Endodermal cell (in vitro differentiated cells): ENCODE results near the gene ANKH. TPM values are rescaled to one million over a fixed set of nuclear protein-coding genes. Genes with fewer than 3 reads are reported as not detected.

Experiments used
- DNase-seq: peaks from one replicate; pipeline ENCODE4 v3.0.0-alpha.2; 2017
- H3K27ac ChIP-seq: 2 replicates; pipeline ENCODE4 v1.5.1; 2013; ENCODE audit warnings: mild to moderate bottlenecking, low read depth, low read length, moderate library complexity
- H3K27me3 ChIP-seq: 2 replicates; pipeline ENCODE4 v1.6.1; 2013; ENCODE audit warnings: mild to moderate bottlenecking, low read length, moderate library complexity; ENCODE audit not compliant: insufficient read depth, control insufficient read depth, poor library complexity, severe bottlenecking
- H3K36me3 ChIP-seq: 2 replicates; pipeline ENCODE4 v1.7.0; 2013; ENCODE audit warnings: mild to moderate bottlenecking, low read length, moderate library complexity; ENCODE audit not compliant: control insufficient read depth, insufficient read depth
- H3K4me1 ChIP-seq: one replicate; pipeline ENCODE4 v1.7.0; 2013; ENCODE audit warnings: low read length; ENCODE audit not compliant: control insufficient read depth, insufficient read depth
- H3K4me3 ChIP-seq: 2 replicates; pipeline ENCODE4 v1.5.1; 2013; ENCODE audit warnings: mild to moderate bottlenecking, low read length, moderate library complexity
- H3K9ac ChIP-seq: 2 replicates; pipeline ENCODE4 v1.6.1; 2013; ENCODE audit warnings: mild to moderate bottlenecking, low read length, moderate library complexity; ENCODE audit not compliant: poor library complexity, severe bottlenecking; ENCODE audit errors: extremely low read depth
- H3K9me3 ChIP-seq: 2 replicates; pipeline ENCODE4 v1.6.1; 2013; ENCODE audit warnings: mild to moderate bottlenecking, low read length, moderate library complexity; ENCODE audit not compliant: control insufficient read depth
- H3K27ac Mint-ChIP-seq: 2 replicates; pipeline ENCODE4 v1.8.0; 2020; ENCODE audit warnings: mixed read lengths
- H3K27me3 Mint-ChIP-seq: 2 replicates; pipeline ENCODE4 v1.8.0; 2021; ENCODE audit warnings: mild to moderate bottlenecking, mixed read lengths; ENCODE audit not compliant: insufficient read depth
- H3K36me3 Mint-ChIP-seq: 2 replicates; pipeline ENCODE4 v1.8.0; 2020; ENCODE audit warnings: low read depth, mixed read lengths
- H3K4me1 Mint-ChIP-seq: 2 replicates; pipeline ENCODE4 v1.8.0; 2020; ENCODE audit warnings: mixed read lengths
- H3K4me3 Mint-ChIP-seq: 2 replicates; pipeline ENCODE4 v1.8.0; 2020; ENCODE audit warnings: mild to moderate bottlenecking, moderate library complexity, mixed read lengths
- H3K9me3 Mint-ChIP-seq: 2 replicates; pipeline ENCODE4 v1.8.0; 2020; ENCODE audit warnings: mild to moderate bottlenecking, mixed read lengths
- WGBS, 2 experiments: methylation state at CpG; one replicate each; pipeline versions ENCODE4 v1.1.5 to v1.1.7; 2013; ENCODE audit warnings: missing lambda C conversion rate in 2 of 2, mixed read lengths in 1 of 2; ENCODE audit not compliant: insufficient coverage in 1 of 2, insufficient read length in 1 of 2; 5-methylcytosine and 5-hydroxymethylcytosine counted together
- total RNA-seq, 2 donors: library from RNA; stranded (reverse); fragmentation: NEBNext Ultra II Directional in 1 of 2; extraction: Animal tissue kit (Norgen Biotek cat#: 25700) in 1 of 2; gene quantifications; 2 replicates in 1 of 2; 3 replicates in 1 of 2; pipeline ENCODE4 v1.2.1, GENCODE V29; 2021
- TF ChIP-seq, protein P1 (sequence below): fragments of 200-600 bp; sonication (generic); conservative IDR thresholded peaks from 2 replicates; pipeline ENCODE4 v1.5.0; 2021; ENCODE audit warnings: antibody characterized with exemption, mild to moderate bottlenecking

The ANKH gene
- total RNA-seq, 2 donors from 2014 or later = 26.5 to 43.4 TPM

DNA sequence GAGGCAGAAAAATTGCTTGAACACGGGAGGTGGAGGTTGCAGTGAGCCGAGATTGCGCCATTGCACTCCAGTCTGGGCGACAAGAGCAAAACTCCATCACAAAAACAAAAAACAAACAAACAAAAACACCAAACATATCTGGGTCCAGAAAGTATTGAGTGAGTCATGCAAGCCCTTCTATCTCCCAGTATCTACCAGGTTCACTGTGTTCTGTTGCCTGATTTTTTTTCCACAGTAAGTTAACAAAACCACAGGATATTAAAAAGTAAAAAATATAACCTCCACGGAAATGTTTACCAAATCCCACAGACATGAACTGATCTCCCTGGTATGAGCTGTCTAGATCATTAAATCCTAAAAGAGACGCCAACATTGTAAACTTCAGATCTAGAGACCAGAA is 94.4 kb downstream of the ANKH start:
- Mint-ChIP-seq H3K27ac (no peak overlapping the region), H3K4me3 (no peak overlapping the region), H3K27me3 (no peaks in the 10 kb centered on the region), H3K9me3 (no peaks in the 10 kb centered on the region), H3K4me1 (peaks cover 35% of the 10 kb centered on the region), H3K36me3 (no peaks in the 10 kb centered on the region)
- Histone ChIP-seq H3K9ac (no peak overlapping the region), H3K27me3 (no peaks in the 10 kb centered on the region), H3K4me1 (no peaks in the 10 kb centered on the region), H3K36me3 (no peaks in the 10 kb centered on the region), H3K9me3 (no peaks in the 10 kb centered on the region), H3K4me3 (no peak overlapping the region), H3K27ac (no peak overlapping the region)
- DNase-seq = no peak
- 95 to 100% methylated on average over 1 to 6 of the region's 6 CpGs for WGBS, 2 experiments
- TF ChIP-seq, protein P1, sequence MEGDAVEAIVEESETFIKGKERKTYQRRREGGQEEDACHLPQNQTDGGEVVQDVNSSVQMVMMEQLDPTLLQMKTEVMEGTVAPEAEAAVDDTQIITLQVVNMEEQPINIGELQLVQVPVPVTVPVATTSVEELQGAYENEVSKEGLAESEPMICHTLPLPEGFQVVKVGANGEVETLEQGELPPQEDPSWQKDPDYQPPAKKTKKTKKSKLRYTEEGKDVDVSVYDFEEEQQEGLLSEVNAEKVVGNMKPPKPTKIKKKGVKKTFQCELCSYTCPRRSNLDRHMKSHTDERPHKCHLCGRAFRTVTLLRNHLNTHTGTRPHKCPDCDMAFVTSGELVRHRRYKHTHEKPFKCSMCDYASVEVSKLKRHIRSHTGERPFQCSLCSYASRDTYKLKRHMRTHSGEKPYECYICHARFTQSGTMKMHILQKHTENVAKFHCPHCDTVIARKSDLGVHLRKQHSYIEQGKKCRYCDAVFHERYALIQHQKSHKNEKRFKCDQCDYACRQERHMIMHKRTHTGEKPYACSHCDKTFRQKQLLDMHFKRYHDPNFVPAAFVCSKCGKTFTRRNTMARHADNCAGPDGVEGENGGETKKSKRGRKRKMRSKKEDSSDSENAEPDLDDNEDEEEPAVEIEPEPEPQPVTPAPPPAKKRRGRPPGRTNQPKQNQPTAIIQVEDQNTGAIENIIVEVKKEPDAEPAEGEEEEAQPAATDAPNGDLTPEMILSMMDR = no peak

DNA sequence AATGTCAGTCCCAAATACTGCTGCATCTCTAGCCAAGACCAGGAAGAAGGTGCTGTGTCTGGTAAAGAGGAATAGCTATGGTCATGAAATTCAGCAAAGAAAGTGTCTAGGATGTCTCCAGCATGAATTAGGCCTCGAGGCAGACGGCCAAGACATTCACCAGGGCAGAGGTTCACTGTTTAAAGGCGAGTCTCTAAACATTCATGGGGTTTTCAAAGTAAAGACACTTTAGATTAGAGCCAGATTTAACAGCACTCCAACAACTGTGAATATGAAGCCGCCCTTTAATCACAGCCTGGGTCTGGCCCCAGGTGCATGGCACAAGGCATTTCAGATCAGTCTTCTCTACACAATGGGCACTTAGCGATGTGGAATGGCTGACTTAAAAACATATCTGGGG is 95.0 kb downstream of the ANKH start:
- no peak overlapping the region for H3K27ac Mint-ChIP-seq
- peaks cover 35% of the 10 kb centered on the region for H3K4me1 Mint-ChIP-seq
- Histone ChIP-seq H3K27me3 (no peaks in the 10 kb centered on the region), H3K9ac (no peak overlapping the region), H3K27ac (no peak overlapping the region), H3K4me3 (no peak overlapping the region), H3K9me3 (no peaks in the 10 kb centered on the region), H3K4me1 (no peaks in the 10 kb centered on the region), H3K36me3 (no peaks in the 10 kb centered on the region)
- no peaks in the 10 kb centered on the region for H3K27me3 Mint-ChIP-seq
- TF ChIP-seq, protein P1 = no peak
- no peak for DNase-seq
- WGBS, 2 experiments = 83 to 85% methylated on average over 4 to 5 of the region's 5 CpGs
- no peaks in the 10 kb centered on the region for H3K36me3 Mint-ChIP-seq
- H3K9me3 Mint-ChIP-seq = no peaks in the 10 kb centered on the region
- H3K4me3 Mint-ChIP-seq = no peak overlapping the region

DNA sequence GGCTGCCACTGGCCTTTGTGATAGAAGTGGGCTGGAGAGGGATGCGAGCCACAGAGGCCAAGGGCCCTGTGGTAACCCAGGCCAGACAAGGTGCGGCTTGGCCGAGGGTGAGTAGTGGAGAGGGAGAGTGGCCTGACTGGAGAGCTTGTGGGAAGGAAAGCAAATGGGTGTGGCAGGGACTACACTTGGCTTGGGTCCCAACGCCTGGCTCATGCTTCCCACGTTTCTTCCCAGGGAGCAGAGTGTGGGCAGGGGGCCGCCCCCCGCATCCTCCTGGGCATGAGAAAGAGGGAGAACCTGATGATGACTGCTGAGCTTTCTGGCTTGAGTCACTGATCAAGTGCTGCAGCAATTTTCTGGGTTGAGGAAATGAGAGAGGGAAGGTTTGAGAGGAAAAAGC is 95.7 kb downstream of the ANKH start:
- Histone ChIP-seq H3K27ac (no peak overlapping the region), H3K9me3 (no peaks in the 10 kb centered on the region), H3K27me3 (no peaks in the 10 kb centered on the region), H3K4me1 (no peaks in the 10 kb centered on the region), H3K9ac (no peak overlapping the region), H3K36me3 (no peaks in the 10 kb centered on the region), H3K4me3 (no peak overlapping the region)
- H3K4me1 Mint-ChIP-seq = peaks cover 35% of the 10 kb centered on the region
- H3K36me3 Mint-ChIP-seq = no peaks in the 10 kb centered on the region
- no peak overlapping the region for H3K4me3 Mint-ChIP-seq
- H3K27ac Mint-ChIP-seq = no peak overlapping the region
- H3K27me3 Mint-ChIP-seq = no peaks in the 10 kb centered on the region
- TF ChIP-seq, protein P1 = no peak
- no peaks in the 10 kb centered on the region for H3K9me3 Mint-ChIP-seq
- whole genome bisulfite sequencing, 2 experiments = 91 to 100% methylated on average over 3 to 7 of the region's 7 CpGs
- no peak for DNase-seq
